HG02588 (cell line): ENCODE results near the gene HEPHL1.
"Not testable (repeated sequence)": the region's sequence is repeated elsewhere in the genome, so short reads cannot be mapped to it uniquely, and the experiment has no call there.

Experiments
- ATAC-seq: cut with Tn5 transposase; IDR thresholded peaks from one replicate; pipeline ENCODE4 v1.9.1; 2021; ENCODE audit warnings: mild to moderate bottlenecking, moderate library complexity; ENCODE audit not compliant: unreplicated experiment

Gene HEPHL1

DNA sequence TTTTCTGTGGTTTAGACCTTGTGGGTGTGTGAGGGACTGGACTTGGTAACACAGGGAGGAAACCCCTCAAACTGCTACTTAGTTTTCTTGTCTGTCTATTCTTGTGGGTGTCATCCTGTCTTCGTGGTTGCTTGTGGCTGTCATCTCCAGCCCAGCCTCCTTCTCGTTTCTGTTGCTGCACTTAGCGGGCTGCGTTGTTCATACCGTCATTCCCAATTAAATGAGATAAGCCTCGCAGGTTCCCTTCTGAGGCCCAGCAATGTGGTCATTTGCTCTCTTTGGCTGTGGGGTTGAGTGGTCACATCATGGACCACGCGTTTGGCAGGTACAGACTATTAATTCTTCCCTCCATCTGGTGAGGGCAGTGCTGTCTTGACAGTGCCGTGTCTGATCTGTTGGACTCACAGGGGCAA is 126.3 kb downstream of the HEPHL1 start:
- no peak for ATAC-seq

DNA sequence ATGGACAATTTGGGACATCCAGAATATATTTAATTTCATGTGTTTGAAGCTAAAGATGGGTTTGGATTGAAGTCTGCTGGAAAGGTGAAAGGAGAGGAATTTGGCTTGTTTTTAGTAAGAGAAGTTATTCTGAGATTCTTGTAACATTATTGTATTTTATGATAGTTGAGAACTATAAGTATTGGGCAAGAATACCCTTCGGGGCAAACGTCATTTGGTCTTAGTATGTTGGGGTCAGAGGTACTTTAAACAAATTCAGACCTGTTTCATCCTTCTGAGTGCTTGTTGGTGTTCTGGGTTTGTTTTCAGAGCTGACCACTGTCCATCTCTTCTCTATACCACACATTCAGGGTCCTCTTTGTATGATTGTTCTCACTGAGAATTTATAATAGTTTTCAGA is 127.0 kb downstream of the HEPHL1 start:
- no peak for ATAC-seq

GRCh38 chr11:94149431-94150017 is 128.4 kb downstream of the HEPHL1 start:
- no peak for ATAC-seq

DNA sequence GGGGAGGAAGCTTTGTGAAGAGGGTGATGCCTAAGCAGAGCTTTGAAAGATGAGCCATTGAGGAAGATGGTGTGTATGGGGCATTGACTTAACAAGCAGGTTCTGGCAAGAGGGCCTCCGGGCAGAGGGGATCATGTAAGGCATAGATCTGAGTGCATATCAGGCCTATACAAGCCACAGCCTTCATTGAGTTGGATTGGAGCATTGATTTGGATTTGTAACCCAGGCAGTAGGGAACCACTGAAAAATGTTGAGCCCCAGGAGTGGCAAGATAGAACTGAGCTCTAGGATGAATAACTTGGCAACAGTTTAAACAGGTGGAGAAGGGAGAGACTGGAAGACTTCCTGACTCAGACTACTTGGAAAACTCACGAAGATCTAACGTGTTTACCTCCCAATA is 128.9 kb downstream of the HEPHL1 start:
- ATAC-seq = no peak

- no peak for ATAC-seq
Measured at GRCh38 chr11:94150704-94151685, 129.8 kb downstream of the HEPHL1 start.

GRCh38 chr11:94151903-94152677 is 130.9 kb downstream of the HEPHL1 start:
- peak; percentile 72 for ATAC-seq

DNA sequence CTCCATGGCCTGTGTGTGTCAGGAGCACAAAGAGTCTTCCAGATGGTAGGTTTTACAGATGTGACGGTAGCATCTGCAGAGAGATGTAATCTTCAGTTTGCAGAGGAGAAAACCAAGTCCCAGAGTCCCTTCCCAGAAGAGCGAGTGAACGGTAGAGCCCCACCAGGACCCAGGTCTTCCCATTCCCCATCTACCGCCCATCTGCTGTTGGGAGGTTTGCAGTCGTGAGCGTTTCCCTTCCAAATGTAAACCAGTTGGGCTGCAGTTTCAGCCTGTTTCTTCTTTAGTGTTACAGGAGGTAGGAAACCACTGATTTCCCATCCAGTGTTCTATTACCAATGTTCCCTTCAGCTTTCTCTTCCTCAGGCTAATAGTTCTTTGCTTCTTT is 131.5 kb downstream of the HEPHL1 start:
- no peak for ATAC-seq

DNA sequence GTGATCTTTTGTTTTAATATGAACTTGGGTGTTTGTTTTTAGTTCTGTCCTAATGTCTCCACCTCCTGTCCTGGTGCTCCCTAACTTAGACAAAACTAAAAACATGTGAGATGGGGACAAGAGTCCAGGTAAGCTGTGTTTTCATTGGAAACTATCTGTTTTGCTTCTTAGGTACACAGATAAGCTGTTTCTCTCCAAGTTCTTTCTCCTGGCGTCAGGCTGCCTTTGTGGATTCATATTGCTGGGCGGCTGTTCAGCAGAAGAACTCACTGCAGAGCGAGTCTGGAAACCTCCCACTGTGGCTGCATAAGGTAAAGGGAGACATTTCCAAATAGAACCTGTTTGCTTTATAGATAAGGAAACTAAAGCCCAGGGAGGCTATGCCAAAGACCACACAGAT is 132.2 kb downstream of the HEPHL1 start:
- no peak for ATAC-seq

GRCh38 chr11:94154095-94154856 is 133.1 kb downstream of the HEPHL1 start:
- no peak for ATAC-seq

- not testable (repeated sequence) for ATAC-seq
Measured at GRCh38 chr11:94157339-94157738, 136.2 kb downstream of the HEPHL1 start.
